ENCODE data around the gene FOCAD.
A peak's percentile ranks its signal among the peaks of the same experiment; 100 is the strongest.
"Not testable (repeated sequence)": the region's sequence is repeated elsewhere in the genome, so short reads cannot be mapped to it uniquely, and the experiment has no call there.

Gene FOCAD

DNA sequence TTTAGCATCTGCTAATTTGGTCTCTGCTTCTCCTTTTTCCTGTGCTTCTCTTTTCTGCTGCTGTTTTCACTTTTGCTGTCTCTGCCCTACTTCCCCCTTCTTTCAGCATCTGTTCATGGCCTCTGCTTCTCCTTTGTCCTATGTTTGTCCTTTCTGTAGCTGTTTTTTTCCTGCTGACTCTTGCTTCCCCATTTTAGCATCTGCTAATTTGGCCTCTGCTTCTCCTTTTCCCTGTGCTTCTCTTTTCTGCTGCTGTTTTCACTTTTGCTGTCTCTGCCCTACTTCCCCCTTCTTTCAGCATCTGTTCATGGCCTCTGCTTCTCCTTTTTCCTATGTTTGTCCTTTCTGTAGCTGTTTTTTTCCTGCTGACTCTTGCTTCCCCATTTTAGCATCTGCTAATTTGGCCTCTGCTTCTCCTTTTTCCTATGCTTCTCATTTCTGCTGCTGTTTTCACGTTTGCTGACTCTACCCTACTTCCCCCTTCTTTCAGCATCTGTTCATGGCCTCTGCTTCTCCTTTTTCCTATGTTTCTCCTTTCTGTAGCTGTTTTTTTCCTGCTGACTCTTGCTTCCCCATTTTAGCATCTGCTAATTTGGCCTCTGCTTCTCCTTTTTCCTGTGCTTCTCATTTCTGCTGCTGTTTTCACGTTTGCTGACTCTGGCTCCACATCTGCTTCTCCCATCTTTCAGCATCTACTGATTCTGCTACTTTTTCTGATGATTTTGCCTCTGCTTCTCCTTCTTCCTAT is 290.3 kb downstream of the FOCAD start:
- FAIRE-seq, result not testable (repeated sequence)

DNA sequence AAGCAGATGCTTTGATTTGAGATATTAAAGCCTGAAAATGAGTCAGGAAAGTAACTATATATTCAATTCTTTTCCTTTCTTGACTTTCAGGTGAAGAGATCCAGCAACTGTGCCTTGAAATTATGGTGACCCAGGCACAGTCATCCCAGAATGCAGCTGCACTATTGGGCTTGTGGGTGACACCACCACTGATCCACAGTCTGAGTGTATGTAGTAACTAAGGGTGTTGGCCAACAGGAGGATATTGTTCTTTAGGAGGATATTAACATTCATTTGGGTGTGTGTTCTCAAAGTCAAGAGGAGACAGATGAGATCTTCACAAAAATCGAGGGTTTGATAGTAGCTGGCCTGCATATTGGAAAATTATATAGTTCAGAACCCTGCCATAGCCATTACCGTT is 294.2 kb downstream of the FOCAD start:
- FAIRE-seq, result no peak

DNA sequence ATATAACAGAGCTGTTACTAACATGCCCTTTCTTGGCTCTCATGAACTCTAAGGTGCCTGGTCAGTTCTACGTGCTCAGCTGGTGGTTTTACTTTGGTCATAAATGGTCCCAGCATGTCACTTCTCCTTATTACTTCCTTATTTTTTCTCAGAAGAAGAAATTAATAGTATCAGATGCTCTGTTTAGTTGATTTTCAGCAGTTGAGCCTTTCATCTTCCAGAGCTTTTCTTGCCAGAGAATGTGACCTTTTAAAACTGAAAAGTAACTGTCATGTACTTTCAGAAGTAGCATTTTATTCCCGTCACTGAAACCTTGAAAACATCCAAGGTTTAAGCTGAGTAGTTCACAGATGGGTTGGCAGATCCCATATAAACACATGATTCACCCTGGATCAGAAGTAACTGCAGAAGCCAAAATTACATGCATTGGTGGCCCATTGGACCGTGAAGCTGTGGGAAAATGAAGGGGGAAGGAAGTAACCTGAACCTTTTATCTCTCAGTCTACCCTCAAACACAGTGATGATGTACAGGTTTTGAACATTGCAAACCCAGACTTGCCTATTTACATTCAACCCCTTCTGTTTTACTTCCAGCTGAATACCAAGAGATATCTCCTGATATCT is 296.9 kb downstream of the FOCAD start:
- no peak for FAIRE-seq

GRCh38 chr9:20981486-20981885 is 297.4 kb downstream of the FOCAD start:
- FAIRE-seq, result no peak

GRCh38 chr9:20984506-20984905 is 300.4 kb downstream of the FOCAD start:
- FAIRE-seq, result no peak

DNA sequence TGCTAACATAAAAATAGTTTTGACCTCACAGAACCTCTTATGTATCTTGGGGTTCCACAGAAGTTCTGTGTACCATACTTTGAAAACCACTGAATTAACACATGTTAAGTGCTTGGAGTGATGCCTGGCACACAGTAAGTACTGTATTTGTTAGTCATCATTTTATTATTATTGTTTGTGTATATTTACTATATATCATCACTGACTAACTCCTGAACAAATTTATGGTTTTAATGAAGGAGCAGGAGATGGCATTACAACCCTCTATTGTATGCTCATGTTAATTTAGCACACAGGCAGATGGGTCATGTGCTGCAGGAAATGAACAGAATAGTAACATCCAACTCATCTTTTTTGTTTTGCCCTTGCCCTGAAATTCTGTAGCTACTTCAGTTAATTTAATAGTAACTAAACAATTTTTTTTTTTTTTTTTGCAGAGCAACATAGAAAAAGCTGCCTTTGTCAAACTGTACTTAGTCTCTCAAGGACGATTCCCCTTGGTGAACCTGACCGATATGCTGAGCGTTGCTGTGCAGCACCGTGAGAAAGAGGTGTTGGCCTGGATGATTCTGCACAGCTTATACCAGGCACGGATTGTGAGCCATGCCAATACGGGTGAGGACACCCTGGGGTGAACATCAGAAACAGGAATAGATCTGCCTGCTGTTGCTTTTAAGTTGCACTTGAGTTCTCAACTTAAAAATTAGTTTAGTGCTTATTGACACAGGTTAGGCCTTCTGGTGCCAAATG is 302.0 kb downstream of the FOCAD start:
- FAIRE-seq, result no peak

- FAIRE-seq, result no peak
Measured at GRCh38 chr9:20987521-20987920, 303.5 kb downstream of the FOCAD start.

GRCh38 chr9:20988061-20988460 is 304.0 kb downstream of the FOCAD start:
- no peak for FAIRE-seq

GRCh38 chr9:20988671-20989315 is 304.7 kb downstream of the FOCAD start:
- FAIRE-seq, result no peak

- FAIRE-seq, result no peak
Measured at GRCh38 chr9:20989923-20990341, 305.9 kb downstream of the FOCAD start.

DNA sequence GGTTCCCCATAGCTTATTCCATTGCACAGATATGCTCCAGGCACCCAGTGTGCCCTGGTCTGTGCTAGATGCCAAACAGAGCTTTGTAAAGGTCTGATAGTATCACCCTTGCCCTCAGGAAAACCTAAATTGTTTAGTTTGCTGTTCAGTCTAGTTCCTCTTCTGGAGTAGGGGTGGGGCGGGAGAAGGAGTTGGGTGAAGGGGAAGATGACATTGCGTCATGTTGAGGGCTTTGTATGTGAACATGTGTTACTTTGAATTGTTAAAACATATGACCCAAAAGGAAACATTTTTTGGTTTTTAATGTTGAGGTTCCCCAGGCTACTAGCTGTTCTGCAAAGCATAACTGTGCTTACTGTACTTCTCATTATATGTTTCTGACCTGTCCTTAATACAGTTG is 306.8 kb downstream of the FOCAD start:
- FAIRE-seq, result no peak

DNA sequence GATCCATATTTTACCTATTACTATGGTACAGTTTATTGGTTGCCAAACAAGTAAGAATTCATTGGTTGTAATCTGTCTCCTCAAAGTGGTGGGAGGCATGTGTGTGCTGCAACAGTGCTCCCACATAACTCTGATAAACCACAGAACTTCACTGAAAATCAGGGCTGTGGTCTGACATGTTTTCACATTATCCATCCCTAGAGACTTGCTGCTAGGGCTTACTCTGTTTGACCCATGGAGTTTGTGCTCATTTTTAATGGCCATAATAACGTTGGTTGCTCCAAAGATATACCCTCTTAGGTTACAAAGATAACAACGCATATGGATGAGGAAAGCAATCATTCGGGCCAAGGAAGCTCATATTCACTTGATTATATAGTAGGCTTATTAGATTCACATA is 310.4 kb downstream of the FOCAD start:
- FAIRE-seq, result no peak

- FAIRE-seq, result no peak
Measured at GRCh38 chr9:20995616-20996015, 311.6 kb downstream of the FOCAD start.

- no peak for FAIRE-seq
Measured at GRCh38 chr9:20996809-20997208, 312.8 kb downstream of the FOCAD start.

DNA sequence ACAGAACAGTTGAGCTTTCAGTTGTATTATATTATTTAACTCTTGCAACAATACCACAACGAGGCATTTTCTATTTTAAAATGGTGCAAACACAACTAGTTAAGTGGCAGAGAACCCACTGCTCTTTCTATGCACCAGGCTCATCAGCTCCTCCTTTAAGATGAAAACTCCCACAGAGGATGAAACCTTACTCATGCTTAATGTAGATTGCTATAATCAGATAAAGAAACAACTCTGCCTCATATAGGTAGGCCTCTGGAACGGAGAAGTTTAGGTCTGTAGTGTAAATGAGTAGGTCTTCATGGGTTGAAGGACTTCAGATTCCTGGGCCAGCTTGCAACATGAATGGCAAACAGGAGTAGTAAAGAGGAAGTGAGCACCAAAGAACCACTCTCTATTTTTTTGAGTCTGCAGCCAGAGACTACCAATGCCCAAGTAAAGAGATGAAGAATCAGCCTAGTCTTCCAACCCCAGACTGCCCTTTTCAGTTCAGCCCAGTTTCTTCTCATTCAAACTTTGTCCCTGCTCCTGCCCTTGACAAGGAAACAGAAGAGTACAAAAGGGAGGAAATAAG is 313.5 kb downstream of the FOCAD start:
- FAIRE-seq, result no peak

DNA sequence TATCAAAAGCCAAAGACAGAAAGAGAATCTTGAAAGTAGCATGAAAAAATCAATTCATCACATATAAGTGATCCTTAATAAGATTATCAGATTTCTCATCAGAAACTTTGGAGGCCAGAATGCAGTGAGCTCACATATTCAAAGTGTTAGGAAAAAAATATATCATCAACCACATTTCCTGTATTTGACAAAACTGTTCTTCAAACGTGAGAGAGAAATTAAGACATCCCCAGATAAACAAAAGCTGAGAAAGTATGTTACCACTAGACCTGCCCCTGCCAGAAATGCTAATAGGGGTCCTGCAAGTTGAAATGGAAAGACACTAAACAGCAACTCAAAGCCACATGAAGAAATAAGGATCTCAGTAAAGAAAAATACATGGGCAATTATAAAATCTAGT is 317.5 kb downstream of the FOCAD start:
- FAIRE-seq, result no peak

- peak; percentile 5 for FAIRE-seq
Measured at GRCh38 chr9:21002040-21002439, 318.0 kb downstream of the FOCAD start.

DNA sequence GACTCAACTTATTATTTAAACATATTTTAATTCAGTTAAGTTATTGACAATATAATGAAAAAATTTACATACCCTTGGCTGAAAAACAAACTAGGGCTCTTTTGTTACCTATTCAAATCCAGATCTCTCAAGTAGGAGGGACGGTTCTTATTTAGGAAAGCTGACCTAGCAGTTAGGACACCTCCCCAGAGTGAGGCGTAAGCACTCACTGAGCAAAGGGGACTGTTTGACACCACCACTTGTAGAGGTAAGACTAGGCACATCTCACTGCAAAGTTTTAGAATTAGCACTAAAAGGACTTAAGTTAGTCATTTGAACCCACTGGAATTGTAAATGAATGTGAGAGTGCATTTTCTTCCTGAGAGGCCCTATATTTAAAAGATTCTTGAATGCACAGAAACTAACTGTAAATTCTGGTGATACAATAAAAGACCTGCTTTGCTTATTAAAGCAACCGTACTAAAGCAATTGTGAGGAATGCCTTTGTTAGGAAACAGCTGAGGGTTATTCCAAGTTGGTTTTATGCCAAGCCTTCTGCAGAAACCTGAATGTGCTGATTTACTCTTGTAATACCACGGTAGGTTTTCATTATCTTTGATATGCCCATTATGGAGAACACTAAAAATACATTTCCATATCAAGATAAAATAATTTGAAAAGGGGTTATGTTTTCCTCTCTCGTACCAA is 331.2 kb downstream of the FOCAD start:
- no peak for FAIRE-seq

- no peak for FAIRE-seq
Measured at GRCh38 chr9:21015995-21016394, 331.9 kb downstream of the FOCAD start.

- no peak for FAIRE-seq
Measured at GRCh38 chr9:21016701-21017491, 332.8 kb downstream of the FOCAD start.

DNA sequence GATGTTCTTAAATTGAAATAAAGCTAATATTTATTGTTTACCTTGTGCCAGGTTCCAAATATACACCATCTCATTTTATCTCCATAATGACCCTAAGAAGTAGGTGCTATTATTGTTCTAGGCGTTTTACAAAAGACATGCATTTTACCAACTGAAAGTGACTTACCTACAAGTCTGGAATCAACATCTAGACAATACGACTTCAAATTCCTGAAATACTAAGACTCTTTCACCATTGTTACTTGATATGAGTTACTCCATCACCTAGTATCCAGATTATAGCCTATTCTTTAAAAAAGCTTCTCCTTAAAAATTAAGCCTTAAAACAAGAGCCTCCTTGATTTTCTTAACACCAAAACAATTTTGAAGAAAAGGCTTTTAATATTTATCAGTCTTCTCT is 334.1 kb downstream of the FOCAD start:
- FAIRE-seq, result peak; percentile 62

DNA sequence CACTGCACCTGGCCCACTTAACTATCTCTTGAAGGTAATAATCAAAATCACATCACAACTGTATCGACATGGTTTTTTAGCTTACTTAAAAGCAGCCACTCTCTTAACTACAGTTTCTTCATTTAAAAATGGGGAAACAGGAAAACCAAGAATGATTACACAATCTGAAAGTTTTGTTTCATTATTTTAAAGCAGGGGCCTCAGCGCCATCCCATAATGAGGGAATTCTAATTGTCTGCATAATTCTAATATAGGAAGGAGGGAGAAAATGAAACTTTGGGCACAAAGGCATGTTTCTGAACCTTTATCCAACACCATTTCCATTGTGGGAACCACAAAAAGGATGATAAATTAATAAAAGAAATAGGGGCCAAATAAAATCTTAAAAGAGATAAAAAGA is 339.8 kb downstream of the FOCAD start:
- no peak for FAIRE-seq

Data from islet of Langerhans (tissue), 1 donor.